ENCODE measurements around the gene CPSF3. TPM values are rescaled to one million over a fixed set of nuclear protein-coding genes. Genes with fewer than 3 reads are reported as not detected.

CPSF3 gene
- total and polyA plus RNA-seq, 2 of the 13 experiments (the other 11 are each of a cell fraction or from before 2014, with no cell fraction given), result 19.8 to 93.0 TPM

DNA sequence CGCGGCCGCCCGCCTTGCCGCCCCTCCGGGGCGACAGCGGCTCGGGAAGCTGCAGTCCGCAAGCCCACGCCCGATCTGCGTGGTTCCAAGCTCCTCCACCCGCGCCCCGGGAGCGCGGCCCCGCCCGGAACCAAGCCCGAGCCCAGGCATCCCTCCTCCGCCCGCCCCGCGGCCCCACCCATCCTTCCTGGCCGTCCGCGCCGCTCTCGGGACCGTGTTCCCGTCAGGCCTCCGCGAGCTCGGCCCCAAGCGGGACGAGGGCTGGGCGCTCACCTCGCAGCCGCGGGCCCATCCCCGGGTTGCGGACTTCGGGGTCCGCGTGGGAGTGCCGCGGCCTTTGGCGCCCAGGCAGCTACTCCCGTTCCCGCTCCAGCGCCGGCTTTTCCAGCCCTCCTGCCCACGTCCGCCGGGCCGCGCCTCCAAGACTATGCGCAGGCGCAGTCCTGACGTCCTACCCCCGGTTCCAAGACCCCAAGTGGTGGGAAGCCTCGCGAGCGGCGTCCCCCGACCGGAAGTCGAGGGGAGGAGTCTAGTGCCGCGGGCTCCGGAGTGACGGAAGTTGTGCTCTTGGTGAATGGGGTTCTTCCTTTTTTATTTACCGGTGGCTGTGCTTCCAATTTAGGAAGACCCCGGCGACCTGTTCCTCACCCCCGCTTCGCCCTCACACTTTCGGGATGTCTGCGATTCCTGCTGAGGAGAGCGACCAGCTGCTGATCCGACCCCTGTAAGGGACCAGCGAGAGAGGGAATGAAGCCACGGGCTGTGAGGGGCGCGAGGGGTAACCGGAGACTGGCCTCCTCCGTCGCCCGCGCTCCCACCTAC is at the start of gene CPSF3, which contains the start of gene ITGB1BP1 (continued):
- TF ChIP-seq ZNF142 (CRISPR knock-in tag; IDR thresholded peaks at IDR 0.05) (peak; percentile 20; the same call in 1 of the 2 replicates), ARHGAP35 (CRISPR knock-in tag; IDR thresholded peaks at IDR 0.05; ENCODE audit: borderline replicate concordance) (peak; percentile 66), KLF6 (CRISPR knock-in tag; IDR thresholded peaks at IDR 0.05) (peak; percentile 98; the same call in 1 of the 2 replicates), ZSCAN12 (CRISPR knock-in tag; IDR thresholded peaks at IDR 0.05) (no peak; the same call in 1 of the 2 replicates), FOXO4 (CRISPR knock-in tag; conservative IDR thresholded peaks at IDR 0.05) (no peak), PHF5A (CRISPR knock-in tag; IDR thresholded peaks at IDR 0.05; ENCODE audit: low read depth, unreplicated experiment) (peak; percentile 78), ZBTB20 (CRISPR knock-in tag; IDR thresholded peaks at IDR 0.05; ENCODE audit: borderline replicate concordance, low read depth) (peak; percentile 51; the same call in 1 of the 2 replicates), AGO2 (optimal IDR thresholded peaks at IDR 0.05; ENCODE audit: low read depth, low read length) (peak; percentile 32), ZFAT (CRISPR knock-in tag; conservative IDR thresholded peaks at IDR 0.05) (no peak), ZNF280D (CRISPR knock-in tag; IDR thresholded peaks at IDR 0.05) (peak; percentile 31; the same call in 1 of the 2 replicates), MNT (IDR thresholded peaks at IDR 0.05) (peak; percentile 50), ARNT2 (CRISPR knock-in tag; IDR thresholded peaks at IDR 0.05; ENCODE audit: low read depth) (peak; percentile 81), THAP11 (CRISPR knock-in tag; IDR thresholded peaks at IDR 0.05) (peak; percentile 91), ATF4 (CRISPR knock-in tag; IDR thresholded peaks at IDR 0.05) (peak in 1 of 2 experiments; percentile 67; a peak in 1 of 4 replicates)
